ENCODE results near the gene CSHL1.
A peak's percentile ranks its signal among the peaks of the same experiment; 100 is the strongest.
"Not testable (repeated sequence)": the region's sequence is repeated elsewhere in the genome, so short reads cannot be mapped to it uniquely, and the experiment has no call there.

Gene CSHL1

DNA sequence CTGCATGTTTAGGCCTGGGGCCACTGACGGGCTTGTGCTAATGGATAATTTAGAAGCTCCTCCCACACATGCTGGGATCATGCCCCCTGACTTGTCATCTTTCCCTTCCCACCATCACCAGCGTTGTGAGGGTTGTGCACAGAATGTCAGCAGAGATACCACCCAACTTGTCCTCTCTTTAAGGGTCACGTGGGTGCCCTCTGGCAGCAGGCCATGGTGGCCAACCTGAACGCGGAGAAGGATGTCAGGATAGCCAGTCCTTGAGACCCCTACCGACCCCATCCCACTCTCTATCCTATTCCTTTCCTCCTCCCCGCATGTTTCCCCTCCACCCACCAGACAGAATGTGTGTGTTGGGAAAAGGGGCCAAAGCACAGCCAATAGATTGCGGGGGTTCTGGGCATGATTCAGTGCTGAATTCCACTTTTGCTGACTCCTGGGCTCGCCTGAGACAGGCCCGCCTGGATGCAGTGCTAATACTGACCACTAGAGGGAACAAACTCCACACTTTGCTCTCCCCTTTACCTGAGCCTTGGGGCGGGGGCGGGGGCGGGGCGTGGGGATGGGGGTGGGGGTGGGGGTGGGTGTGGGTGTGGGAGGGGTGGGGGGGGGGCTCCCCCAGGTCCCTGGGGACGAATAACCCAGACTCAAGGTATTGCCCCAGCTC is 29.0 kb downstream of the CSHL1 start, which contains the start of gene GH2:
GH2 (minus strand) TSS at position 10 of the 667 bp plus-strand sequence. CDS start 143 bp downstream, outside the sequence.
- DNase-seq = peak; percentile 58

DNA sequence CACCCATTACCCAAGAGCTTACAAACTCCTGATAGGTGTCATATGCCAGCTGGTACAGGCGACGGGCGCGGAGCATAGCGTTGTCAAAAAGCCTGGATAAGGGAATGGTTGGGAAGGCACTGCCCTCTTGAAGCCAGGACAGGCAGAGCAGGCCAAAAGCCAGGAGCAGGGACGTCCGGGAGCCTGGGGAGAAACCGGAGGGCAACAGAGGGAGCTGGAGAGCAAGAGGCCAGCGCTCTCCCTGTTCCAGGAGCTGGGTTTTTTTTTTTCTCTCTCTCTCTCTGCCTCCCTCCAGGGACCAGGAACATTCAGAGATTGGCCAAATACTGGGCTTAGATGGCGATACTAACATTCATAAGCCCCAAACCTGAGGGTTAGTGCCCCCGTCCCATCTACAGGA is 29.7 kb downstream of the CSHL1 start:
- not testable (repeated sequence) for DNase-seq

DNA sequence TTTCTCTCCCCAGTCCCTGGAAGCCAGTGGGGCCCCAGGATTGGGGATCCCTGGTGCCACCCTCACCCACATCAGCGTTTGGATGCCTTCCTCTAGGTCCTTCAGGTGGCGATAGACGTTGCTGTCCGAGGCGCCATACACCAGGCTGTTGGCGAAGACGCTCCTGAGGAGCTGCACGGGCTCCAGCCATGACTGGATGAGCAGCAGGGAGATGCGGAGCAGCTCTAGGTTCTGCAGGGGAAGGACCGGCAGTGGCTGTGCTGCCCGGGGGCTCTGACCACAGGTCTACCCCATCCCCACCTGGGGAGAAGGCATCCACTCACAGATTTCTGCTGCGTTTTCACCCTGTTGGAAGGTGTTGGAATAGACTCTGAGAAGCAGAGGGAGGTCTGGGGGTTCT is 30.4 kb downstream of the CSHL1 start:
- DNase-seq = no peak

DNA sequence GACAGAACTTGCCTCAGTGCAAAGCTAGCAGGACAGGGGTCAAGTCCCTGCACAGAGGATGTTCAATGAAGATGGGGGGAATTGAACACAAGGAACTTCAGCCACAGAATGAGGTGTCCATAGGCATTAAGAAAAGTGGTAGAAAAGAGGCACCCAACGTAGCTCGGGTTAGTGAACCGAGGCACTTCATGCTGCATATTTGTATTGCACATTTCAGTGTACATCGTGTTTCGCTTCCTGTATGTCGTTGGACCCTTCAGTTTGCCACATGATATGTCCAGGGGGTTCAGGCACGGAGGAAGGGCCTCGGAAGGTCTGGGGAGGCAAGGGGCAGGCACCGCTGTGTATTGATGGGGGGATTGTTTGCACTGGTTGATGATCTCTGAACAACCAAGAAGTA is 32.6 kb downstream of the CSHL1 start:
- DNase-seq = not testable (repeated sequence)

DNA sequence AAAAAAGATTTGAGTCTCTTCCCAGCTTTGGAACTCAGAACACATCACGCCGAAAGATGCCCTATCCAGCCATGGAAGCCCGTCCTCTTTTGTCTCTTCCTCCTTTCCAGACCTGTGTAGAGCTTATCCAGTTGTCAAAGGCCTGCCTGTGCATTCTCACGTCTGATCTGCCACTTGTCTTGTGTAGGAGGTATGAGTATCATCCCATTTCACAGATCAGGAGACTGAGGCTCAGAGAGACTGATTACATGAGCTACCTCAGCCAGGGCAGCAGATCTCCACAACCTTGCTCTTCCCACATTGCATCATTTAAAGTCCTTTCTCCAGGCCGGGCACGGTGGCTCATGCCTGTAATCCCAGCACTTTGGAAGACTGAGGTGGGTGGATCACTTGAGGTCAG is 36.4 kb downstream of the CSHL1 start:
- DNase-seq = not testable (repeated sequence)

DNA sequence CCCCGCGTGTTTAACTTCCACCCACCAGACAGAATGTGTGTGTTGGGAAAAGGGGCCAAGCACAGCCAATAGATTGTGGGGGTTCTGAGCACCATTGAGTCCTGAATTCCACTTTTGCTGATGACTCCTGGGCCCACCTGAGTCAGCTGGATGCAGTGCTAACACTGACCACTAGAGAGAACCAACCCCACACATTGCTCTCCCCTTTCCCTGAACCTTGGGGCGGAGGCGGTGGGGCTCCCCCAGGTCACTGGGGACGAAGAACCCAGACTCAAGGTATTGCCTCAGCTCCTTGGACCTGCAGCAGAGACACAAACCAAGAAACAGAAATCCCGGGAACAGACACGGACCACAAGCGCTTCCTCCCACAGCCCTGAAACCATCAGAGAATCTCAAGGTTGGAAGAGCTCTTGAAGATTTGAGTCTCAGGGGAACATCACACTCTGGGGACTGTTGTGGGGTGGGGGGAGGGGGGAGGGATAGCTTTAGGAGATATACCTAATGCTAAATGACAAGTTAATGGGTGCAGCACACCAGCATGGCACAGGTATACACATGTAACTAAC is 36.9 kb downstream of the CSHL1 start:
- DNase-seq = not testable (repeated sequence)

DNA sequence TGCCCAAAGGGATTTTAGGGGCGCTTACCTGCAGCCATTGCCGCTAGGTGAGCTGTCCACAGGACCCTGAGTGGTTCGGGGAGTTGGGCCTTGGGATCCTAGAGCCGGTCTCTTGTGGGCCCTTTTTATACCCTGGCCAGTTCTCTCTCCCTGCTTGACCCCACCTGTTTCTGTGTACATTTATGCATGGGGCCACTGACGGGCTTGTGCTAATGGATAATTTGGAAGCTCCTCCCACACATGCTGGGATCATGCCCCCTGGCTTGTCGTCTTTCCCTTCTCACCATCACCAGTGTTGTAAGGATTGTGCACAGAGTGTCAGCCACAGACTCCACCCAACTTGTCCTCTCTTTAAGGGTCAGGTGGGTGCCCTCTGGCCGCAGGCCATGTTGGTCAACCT is 37.5 kb downstream of the CSHL1 start, which contains the start of gene CSH2:
CSH2 (minus strand) TSS at position 101 of the 400 bp plus-strand sequence; CDS start at position 38, 63 bp downstream.
- not testable (repeated sequence) for DNase-seq

DNA sequence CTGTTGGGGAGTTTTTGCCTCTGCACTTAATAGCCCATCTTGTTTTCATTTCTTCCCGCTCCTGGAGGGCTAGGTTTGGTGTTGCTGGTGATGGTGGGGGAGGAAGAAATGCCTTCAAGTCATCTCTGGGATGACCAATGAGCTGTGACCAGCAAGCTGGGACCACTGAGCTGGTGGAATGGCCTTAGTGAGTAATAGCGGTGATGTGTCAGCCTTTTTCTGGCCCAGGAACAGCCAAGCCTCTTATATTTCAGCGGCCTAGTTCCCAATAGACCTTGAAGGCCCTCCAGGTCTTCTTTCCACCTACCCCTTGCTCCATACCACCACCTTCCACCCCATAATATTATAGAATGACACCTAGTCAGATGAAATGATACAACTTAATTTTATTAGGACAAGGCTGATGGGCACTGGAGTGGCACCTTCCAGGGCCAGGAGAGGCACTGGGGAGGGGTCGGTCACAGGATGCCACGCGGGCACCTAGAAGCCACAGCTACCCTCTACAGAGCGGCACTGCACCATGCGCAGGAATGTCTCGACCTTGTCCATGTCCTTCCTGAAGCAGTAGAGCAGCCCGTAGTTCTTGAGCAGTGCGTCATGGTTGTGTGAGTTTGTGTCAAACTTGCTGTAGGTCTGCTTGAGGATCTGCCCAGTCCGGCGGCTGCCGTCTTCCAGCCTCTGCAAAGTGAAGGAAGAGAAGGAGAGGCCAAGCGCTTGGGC is 39.3 kb downstream of the CSHL1 start:
- not testable (repeated sequence) for DNase-seq

DNA sequence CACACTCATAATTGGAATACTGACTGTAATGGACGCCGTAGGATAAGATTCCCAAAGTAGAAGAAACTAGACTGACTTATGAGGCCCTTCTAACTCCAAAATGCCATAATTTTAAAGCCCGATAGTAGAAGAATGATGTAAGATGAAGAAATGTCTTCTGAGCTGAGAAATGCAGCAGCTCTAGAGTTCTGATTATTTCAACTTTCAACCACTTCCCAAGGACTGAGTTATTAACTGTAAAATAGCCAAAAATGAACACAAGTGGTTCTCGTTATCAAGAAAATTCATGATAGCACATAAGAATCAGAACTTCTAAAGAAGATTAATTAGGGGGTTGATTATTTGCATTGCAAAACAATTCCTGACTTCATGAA is 40.8 kb downstream of the CSHL1 start:
- not testable (repeated sequence) for DNase-seq

DNA sequence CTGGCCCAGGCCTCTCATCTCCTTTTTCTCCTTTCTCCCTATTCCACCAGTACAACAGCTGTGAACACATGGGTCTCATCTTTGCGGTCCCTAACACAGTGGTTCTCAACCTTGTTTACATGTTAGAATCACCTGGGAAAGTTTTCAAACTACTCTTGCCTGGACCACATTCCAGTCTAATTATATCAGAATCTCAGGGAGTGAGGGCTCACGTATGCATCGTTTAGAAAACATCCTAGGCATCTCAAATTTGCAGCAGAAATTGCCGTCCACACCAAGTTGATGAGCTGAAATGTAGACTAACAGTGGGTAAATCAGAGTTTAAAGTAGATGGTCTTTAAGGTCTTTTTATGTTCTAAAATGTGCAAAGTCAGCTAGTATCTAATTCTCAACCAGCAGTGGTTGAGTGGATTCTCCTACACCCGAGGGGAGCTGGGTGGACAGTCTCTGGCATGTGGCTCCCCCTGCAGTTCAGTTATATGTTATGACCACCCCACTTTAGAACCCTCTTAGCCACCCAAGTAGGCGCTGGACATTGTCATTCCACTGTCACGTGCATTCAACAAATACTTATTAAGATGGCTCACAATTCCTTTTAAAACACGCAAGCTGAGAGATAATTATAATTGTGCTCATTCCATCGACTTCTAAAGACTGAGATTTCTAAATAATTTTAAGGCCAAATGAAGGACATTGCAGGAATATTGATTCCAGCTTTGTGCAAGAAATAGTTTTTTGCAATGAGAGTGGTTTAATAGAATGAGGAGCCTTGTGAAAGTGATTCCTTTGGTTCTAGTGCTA is 41.4 kb downstream of the CSHL1 start:
- not testable (repeated sequence) for DNase-seq

DNA sequence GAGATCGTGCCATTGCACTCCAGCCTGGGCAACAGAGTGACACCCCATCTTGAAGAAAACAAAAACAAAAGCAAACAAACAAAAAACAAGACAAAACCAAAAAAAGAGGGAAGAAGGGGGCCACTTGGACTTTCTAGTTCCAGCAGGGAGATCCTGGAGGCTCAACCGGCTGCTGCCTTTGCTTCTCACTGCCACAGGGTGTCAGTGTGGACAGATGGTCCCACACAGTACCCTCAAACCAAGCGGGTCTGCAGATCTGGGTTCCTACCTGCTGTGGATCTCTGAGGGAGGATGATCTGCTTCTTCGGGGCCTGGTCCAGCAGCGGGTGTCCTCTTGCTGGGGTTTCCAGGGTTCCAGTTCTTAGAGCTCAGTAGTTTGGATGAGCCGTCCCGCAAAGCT is 44.4 kb downstream of the CSHL1 start:
- DNase-seq = not testable (repeated sequence)

Measured in stimulated activated CD4-positive, alpha-beta T cell treated with anti-CD3 and anti-CD28 coated beads, Interleukin-4, amount 100 ng/mL, for 1 hour (primary cell).